GM12873 (cell line): Measurements from ENCODE around the gene COL23A1.

Experiments used
- TF ChIP-seq, protein P1 (sequence below): IDR thresholded peaks from 2 replicates; pipeline ENCODE4 v1.5.1; 2012; ENCODE audit warnings: low read depth, mild to moderate bottlenecking, moderate library complexity, low read length, control low read depth; ENCODE audit not compliant: insufficient read depth; ENCODE audit errors: missing control alignments

Gene COL23A1

DNA sequence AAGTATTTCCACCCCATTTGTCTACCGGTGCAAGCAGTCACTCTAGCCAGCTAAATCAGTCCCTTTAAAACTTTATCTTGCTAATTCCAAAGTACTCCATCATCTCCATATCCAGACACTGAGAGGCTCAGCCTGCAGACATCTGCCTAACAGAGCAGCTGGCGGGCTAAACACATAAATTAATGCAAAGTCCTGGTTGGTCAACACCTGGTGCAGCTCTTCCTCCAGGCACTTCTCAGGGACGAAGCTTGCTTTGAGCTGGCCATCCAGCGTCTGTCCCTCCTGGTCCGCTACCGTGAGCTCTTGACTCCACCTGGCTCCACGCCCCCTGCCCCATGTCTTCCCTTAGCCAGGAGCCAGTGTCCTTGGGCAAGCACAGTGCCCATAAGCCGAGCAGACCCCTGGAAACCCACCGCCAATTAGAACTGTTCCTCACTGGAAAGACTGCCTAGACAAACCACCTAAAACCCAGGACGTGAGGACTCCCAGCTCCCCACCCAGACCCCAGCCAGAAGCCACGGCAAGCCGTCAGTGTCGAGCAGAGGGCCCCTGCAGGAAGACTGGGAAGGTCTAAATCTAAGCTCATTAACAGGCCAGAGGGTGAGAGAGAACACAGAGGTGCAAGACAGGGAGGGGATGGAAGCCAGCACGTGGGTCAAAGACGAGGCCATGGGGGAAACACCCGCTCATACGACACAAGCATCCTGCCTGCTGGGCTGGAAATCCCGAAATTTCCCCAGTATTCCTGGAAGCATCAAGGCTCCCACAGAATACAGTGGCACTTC is 120.0 kb downstream of the COL23A1 start:
- TF ChIP-seq, protein P1, sequence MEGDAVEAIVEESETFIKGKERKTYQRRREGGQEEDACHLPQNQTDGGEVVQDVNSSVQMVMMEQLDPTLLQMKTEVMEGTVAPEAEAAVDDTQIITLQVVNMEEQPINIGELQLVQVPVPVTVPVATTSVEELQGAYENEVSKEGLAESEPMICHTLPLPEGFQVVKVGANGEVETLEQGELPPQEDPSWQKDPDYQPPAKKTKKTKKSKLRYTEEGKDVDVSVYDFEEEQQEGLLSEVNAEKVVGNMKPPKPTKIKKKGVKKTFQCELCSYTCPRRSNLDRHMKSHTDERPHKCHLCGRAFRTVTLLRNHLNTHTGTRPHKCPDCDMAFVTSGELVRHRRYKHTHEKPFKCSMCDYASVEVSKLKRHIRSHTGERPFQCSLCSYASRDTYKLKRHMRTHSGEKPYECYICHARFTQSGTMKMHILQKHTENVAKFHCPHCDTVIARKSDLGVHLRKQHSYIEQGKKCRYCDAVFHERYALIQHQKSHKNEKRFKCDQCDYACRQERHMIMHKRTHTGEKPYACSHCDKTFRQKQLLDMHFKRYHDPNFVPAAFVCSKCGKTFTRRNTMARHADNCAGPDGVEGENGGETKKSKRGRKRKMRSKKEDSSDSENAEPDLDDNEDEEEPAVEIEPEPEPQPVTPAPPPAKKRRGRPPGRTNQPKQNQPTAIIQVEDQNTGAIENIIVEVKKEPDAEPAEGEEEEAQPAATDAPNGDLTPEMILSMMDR: no peak

DNA sequence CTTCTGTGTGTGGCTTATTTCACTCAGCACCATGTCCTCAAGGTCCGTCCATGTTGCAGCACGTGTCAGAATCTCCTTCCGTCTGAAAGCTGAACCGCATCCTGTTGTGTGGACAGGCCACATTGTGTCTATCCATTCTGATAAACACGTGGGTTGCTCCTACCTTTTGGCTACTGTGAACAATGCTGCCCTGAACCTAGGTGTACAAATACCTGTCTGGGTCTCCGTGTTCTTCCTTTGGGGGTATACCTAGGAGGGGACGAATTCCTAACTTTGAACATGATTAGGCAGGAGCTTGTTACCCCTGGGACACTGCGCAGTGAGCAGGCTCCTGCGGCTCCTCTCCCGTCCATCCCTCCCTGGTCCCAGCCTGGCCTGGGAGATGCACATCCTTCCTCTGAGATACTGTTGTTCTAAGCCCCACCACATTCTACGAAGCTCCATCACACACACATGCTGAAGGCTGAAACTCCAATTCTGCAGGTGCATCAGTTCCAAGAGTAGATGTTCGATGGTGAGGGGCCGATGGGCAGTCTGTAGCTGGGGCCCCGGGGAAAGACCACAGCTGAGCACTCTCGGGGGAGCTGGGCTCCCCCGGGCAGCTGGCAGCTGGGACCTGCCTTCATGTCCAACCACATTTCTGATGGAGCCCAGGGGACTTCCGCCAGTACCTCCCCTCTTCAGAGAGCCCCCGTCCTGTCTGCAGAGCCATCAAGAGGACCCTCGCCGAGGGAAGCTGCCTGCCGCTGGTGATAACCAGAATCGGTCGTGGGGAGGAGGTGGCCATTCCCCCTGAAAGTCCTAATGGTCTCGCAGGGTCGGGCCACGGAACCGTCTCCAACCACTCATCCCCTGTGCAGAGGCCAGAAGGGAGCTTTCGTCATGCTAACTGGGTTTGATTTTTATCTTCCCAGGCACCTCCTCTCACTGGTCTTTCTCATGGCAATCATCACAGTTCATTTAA is 120.9 kb downstream of the COL23A1 start:
- TF ChIP-seq, protein P1: no peak

DNA sequence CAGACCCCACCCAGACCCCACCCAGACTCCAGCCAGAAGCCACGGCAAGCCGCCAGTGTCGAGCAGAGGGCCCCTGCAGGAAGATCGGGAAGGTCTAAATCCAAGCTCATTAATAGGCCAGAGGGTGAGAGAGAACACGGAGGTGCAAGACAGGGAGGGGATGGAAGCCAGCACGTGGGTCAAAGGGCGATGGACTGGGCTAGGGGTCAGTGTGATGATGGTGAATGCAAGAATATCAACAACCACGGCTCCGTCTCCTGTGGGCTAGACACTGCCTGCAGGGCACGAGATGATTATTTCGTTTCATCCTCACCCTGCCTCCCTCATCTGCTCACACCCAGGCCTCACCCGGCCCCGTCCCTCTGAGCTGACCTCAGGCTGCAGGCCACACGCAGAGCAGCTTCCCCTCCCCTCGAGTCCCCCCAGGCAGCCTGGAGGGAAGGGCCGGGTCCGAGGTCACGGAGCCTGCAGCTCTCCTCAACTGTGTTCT is 122.0 kb downstream of the COL23A1 start:
- TF ChIP-seq, protein P1: no peak

DNA sequence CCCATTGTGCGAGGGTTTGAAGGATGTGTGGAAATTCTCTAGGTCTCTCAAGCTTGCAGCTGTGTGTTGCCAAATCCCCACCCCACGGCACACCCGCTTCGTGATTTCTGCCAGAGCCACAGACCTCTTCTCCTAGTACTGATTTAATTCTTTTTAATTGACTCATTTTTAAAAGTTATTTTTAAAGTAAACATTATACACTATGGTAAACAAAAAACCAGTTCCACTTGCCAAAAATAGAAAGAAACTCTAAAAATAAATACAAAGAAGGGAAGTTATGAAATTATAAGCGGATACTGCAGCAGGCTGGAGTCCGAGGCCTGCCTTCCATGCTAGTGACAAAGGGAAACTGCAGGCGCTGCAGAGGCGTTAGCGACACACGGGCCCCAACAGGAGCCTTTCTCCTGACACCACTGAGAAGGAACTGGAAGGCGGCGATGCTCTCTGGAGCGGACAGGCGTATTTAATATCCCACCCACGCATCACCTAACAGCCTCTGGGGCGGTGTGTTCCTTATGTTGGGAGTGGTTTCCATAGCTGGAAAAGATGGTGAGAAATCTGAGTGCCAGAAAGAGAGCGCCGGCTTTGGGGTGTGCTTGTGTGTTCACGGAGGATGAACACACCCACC is 122.5 kb downstream of the COL23A1 start:
- TF ChIP-seq, protein P1: no peak

DNA sequence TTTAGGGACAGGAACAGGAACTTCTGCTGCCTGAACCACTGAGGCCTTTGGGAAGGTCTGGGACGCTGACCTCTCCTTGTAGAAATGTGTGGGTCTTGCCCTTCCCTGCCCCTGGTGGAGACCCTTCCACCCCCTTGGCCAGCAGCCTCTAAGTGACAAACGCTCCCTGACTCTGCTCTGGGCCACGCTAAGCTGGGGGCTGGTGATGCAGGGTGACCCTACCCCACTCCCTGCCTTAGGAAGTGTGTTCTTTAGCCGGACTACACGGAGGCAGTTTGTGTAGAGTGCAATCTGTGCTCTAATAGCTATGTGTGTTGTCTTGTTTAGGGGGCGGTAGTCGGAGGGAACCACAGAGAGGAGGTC is 123.0 kb downstream of the COL23A1 start:
- TF ChIP-seq, protein P1: no peak

DNA sequence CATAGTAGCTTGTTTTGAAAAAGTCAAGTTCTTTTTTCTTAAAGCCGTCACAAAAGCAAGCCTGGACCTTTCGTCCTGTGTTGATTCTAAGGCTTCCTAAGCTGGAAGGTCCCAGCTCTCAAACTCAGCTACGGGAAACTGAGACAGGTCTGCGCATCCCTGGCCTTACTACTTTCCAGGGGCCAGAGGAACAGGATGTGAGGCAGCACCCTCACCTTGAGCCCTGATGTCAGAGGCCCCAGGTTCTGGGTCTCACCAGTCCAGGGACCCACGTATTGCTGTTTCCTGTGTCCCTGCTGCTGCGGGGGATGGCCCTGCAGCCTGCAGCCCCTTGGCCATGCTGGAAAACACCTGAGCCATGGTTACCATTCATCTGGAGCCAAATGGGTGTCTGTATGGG is 123.9 kb downstream of the COL23A1 start:
- TF ChIP-seq, protein P1: no peak
